NT2/D1 (cell line): ENCODE data around the gene OR10A6.

ENCODE experiments used
- SUZ12 ChIP-seq: IDR thresholded peaks from 2 replicates; pipeline ENCODE4 v1.6.1; 2011; ENCODE audit not compliant: insufficient read length, insufficient read depth; ENCODE audit errors: extremely low read depth
- YY1 ChIP-seq: IDR thresholded peaks from 2 replicates; pipeline ENCODE4 v1.6.1; 2011; ENCODE audit not compliant: insufficient read length, insufficient read depth
- ZNF274 ChIP-seq: IDR thresholded peaks from 2 replicates; pipeline ENCODE4 v1.6.1; 2011; ENCODE audit warnings: mild to moderate bottlenecking, low read depth, low read length

DNA sequence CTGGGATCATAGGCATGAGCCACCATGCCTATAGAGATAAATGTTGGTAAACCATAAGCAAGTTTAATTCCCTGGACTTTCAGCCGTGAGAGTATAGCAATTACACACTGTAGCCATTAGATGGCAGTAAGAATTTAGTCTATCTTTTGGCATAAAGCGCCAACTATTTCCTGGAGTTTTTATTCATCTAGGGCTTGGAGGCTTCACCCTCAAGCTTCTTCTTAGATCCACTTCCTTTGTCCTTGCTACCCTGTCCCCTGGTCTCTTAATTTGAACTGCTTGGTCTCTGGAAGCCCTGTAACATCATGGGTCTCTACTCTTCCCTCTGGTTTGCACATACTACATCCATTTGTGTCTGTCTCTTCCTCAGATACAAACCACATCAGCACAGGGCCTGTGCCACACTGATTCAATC is 38.2 kb downstream of the OR10A6 start:
- TF ChIP-seq YY1 (no peak), ZNF274 (no peak), SUZ12 (no peak)
